Measurements from ENCODE around the gene SLC17A1. TPM values are rescaled to one million over a fixed set of nuclear protein-coding genes. Genes with fewer than 3 reads are reported as not detected.

Gene SLC17A1, protein sequence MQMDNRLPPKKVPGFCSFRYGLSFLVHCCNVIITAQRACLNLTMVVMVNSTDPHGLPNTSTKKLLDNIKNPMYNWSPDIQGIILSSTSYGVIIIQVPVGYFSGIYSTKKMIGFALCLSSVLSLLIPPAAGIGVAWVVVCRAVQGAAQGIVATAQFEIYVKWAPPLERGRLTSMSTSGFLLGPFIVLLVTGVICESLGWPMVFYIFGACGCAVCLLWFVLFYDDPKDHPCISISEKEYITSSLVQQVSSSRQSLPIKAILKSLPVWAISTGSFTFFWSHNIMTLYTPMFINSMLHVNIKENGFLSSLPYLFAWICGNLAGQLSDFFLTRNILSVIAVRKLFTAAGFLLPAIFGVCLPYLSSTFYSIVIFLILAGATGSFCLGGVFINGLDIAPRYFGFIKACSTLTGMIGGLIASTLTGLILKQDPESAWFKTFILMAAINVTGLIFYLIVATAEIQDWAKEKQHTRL
- total RNA-seq: not detected

- TF ChIP-seq CTCF (IDR thresholded peaks at IDR 0.05) (no peak), POLR2A (IDR thresholded peaks at IDR 0.05) (no peak), EP300 (IDR thresholded peaks at IDR 0.05) (no peak), POLR2AphosphoS5 (IDR thresholded peaks at IDR 0.05) (no peak)
- ATAC-seq: no peak
- WGBS, 2 donors (ENCODE audit: low coverage in 1 of 2): 68 to 69% methylated on average over 7 to 8 of the region's 8 CpGs
Measured at GRCh38 chr6:25831532-25832306, at the start of gene SLC17A1. TSS of gene SLC17A1 (minus strand) at chr6:25832052. CDS start at chr6:25830557, 1,495 bp downstream.

DNA sequence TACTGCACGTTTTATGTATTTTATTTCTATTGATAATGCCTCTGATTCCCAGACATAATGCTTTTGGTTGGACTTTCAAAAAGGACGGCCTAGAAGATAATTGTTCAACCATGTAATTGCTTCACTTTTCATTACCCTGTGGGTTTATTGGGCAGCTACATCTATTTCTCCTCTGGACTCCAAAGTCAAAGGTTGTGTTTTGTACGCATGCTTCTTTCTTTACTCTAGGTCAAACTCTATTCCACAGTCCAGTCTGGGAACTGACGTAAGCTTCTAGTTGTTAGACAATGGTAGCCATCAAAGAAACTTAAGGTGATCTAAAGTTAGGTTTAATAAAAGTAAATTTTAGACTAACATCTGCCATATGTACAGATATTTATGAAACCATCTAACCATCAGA is 48.7 kb upstream of the SLC17A1 start:
- Histone ChIP-seq H3K9me3 (no peaks in the 10 kb centered on the region), H3K27me3 (peaks cover 5% of the 10 kb centered on the region), H3K36me3 (no peaks in the 10 kb centered on the region), H3K4me3 (no peak overlapping the region), H3K27ac (no peak overlapping the region), H3K4me1 (no peaks in the 10 kb centered on the region)
- 75 to 81% methylated on average over 4 of the region's 4 CpGs for WGBS, 2 donors (ENCODE audit: low coverage in 1 of 2)
- no peak for ATAC-seq
- TF ChIP-seq CTCF (IDR thresholded peaks at IDR 0.05) (no peak), POLR2AphosphoS5 (IDR thresholded peaks at IDR 0.05) (no peak), EP300 (IDR thresholded peaks at IDR 0.05) (no peak), POLR2A (IDR thresholded peaks at IDR 0.05) (no peak)

More at GRCh38 chr6:25831532-25832306, at the start of gene SLC17A1:
- no peaks in the 10 kb centered on the region for H3K4me1 ChIP-seq
- H3K27ac ChIP-seq: no peak within 1 kb of the TSS
- H3K9me3 ChIP-seq: no peaks in the 10 kb centered on the region
- no peaks in the 10 kb centered on the region for H3K36me3 ChIP-seq
- H3K4me3 ChIP-seq: no peak within 1 kb of the TSS
- no peaks in the 10 kb centered on the region for H3K27me3 ChIP-seq

- Histone ChIP-seq H3K4me3 (no peak overlapping the region), H3K36me3 (no peaks in the 10 kb centered on the region), H3K9me3 (no peaks in the 10 kb centered on the region), H3K27ac (no peak overlapping the region), H3K27me3 (peaks cover 5% of the 10 kb centered on the region), H3K4me1 (no peaks in the 10 kb centered on the region)
- no peak for ATAC-seq
- no peak for TF ChIP-seq POLR2A (IDR thresholded peaks at IDR 0.05)
- no peak for TF ChIP-seq POLR2AphosphoS5 (IDR thresholded peaks at IDR 0.05)
- TF ChIP-seq EP300 (IDR thresholded peaks at IDR 0.05): no peak
- TF ChIP-seq CTCF (IDR thresholded peaks at IDR 0.05): no peak
- 94 to 95% methylated on average over 2 of the region's 2 CpGs for WGBS, 2 donors (ENCODE audit: low coverage in 1 of 2)
Measured at GRCh38 chr6:25878721-25879322, 47.0 kb upstream of the SLC17A1 start.

DNA sequence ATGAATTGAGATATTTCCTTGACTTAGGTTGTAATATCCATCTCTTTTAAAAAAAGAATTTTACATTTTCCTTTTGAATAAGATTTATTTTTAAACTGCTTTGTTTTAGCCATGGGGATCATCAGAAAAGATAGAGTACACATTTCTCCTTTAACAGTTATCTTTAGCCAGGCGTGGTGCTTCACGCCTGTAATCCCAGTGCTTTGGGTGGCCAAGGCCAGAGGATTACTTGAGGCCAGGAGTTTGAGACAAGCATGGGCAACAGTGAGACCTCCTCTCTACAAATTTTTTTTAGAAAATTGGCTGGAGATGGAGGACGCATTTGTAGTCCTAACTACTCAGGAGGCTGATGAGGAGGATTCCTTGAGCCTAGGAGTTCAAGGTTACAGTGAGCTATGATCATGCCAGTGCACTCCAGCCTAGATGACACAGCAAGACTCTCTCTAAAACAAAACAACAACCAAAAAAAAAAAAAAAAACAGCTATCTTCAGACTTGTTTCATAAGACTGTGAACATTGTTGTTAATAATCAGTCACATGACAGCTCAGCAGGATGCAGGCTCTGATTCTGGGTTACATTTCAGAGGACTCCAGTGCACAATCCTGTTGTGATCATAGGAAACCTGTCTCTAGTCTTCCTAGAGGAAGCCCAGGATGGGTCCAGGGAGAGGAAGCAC is 44.2 kb upstream of the SLC17A1 start:
- WGBS, 2 donors (ENCODE audit: low coverage in 1 of 2): 75 to 100% methylated on average over 1 to 3 of the region's 3 CpGs
- no peak overlapping the region for H3K27ac ChIP-seq

More for the DNA sequence above, 44.2 kb upstream of the SLC17A1 start:
- Histone ChIP-seq H3K4me3 (no peak overlapping the region), H3K27me3 (no peaks in the 10 kb centered on the region), H3K36me3 (no peaks in the 10 kb centered on the region), H3K4me1 (no peaks in the 10 kb centered on the region), H3K9me3 (no peaks in the 10 kb centered on the region)
- no peak for ATAC-seq
- TF ChIP-seq POLR2A (IDR thresholded peaks at IDR 0.05) (no peak), CTCF (IDR thresholded peaks at IDR 0.05) (no peak), POLR2AphosphoS5 (IDR thresholded peaks at IDR 0.05) (no peak)
